Cardiac fibroblast (primary cell): ENCODE data around the gene CHD9.

Experiments
- DNase-seq, 2 donors: peaks; one replicate each; pipeline versions ENCODE4 v3.0.0 to v3.0.0-alpha.2; 2010; ENCODE audit warnings: low read depth in 2 of 2
- H3K4me3 ChIP-seq, 2 donors: replicated peaks in 1 of 2; 1 replicate in 1 of 2; 2 replicates in 1 of 2; pipeline ENCODE4 v1.5.1; 2011; ENCODE audit warnings: low read depth in 2 of 2, low read length in 2 of 2, mild to moderate bottlenecking in 2 of 2, moderate library complexity in 1 of 2
- CTCF ChIP-seq: IDR thresholded peaks from one replicate; pipeline ENCODE4 v1.5.1; 2011; ENCODE audit warnings: low read depth, mild to moderate bottlenecking, low read length, inconsistent platforms

The CHD9 gene

GRCh38 chr16:53209877-53210276 lies 155.1 kb downstream of the CHD9 start:
- TF ChIP-seq CTCF, result no peak
- peak in 1 of 2 donors; percentile 29 for DNase-seq
- H3K4me3 ChIP-seq, result peak overlapping the region; percentile 37 to 54

DNA sequence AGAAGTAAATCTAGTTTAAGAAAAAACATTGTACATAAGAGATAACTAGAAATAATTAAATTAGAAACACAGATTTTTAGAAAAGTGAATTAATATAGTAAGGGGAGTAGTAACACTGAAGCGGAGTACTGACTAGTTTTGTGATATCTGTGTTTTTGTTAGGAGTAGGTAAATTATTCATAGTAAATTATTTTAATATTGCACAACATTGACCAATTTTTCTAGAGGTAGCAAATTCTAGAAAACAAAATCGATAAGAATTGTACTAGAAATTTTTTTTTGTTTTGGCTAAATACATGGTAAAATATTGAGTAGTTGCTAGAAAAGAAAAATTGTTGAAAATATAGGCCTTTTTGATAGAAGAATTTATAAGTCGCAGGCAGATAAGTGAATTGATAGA lies 156.5 kb downstream of the CHD9 start:
- no peak for DNase-seq
- TF ChIP-seq CTCF, result no peak
- no peak overlapping the region for H3K4me3 ChIP-seq

GRCh38 chr16:53212893-53213223 lies 158.1 kb downstream of the CHD9 start:
- DNase-seq, result peak in 1 of 2 donors; percentile 38
- TF ChIP-seq CTCF, result no peak
- no peak overlapping the region for H3K4me3 ChIP-seq

DNA sequence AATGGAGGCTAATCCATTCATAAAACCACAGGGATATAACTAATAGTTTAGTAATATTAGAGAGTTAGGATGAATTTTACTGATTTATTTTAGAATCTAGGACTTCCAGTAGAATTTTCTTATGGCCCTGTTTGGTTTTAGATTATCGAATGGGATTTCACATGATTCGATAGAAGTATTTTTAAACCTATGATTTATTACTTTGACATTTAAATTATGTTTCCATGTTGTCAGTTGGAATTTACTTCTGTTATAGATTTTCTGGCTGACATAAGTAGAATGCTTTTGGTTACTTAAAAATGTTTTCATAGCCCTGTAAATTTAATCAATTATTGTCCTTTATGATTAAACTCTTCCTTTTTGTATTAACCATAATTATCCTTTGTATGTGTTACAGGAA lies 158.8 kb downstream of the CHD9 start:
- no peak for DNase-seq
- no peak overlapping the region for H3K4me3 ChIP-seq
- TF ChIP-seq CTCF, result no peak

GRCh38 chr16:53216798-53217197 lies 162.0 kb downstream of the CHD9 start:
- no peak for DNase-seq
- H3K4me3 ChIP-seq, result no peak overlapping the region
- TF ChIP-seq CTCF, result no peak

- DNase-seq, result peak in 1 of 2 donors; percentile 37
- H3K4me3 ChIP-seq, result peak overlapping the region in 1 of 2 donors; percentile 9
- no peak for TF ChIP-seq CTCF
Measured at GRCh38 chr16:53219371-53219770, 164.6 kb downstream of the CHD9 start.

GRCh38 chr16:53219795-53220454 lies 165.1 kb downstream of the CHD9 start:
- no peak for TF ChIP-seq CTCF
- DNase-seq, result peak; percentile 54 to 76
- H3K4me3 ChIP-seq, result no peak overlapping the region
